ENCODE measurements around the gene TNS1. TPM values are rescaled to one million over a fixed set of nuclear protein-coding genes. Genes with fewer than 3 reads are reported as not detected.

Gene TNS1
- total RNA-seq, 1 experiment from 2014 or later: 1.5 TPM

DNA sequence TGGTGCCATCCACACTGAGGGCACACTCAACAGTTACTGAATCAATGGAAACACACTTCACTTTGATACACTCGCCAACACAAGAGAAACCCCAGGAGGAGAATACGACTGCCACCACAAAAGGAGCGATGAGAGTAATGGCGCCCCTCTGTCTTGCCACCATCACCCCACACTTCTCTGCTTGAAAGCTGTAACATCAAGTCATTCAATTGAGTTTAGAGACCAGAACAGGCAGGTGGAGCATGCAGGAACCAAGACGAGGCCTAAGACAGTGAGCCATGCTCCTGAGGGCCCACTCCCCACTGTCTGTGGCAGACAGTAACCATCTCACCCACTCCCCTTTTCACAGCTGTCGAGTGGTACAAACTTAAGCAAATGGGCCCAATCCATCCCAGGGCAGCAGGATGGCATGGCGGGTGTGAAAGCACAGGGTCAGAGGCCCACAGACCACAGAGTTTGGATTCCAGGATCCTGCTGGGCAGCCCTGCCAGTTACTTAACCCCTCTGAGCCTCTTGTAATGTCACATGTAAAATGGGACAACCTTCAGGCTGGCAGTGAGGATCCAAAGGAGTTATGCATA is 101.9 kb downstream of the TNS1 start:
- Histone ChIP-seq H3K9me2 (replicated peaks; ENCODE audit: low read length) (no peaks in the 10 kb centered on the region), H3K27ac (ENCODE audit: low read length) (no peak overlapping the region), H3K4me1 (ENCODE audit: insufficient read depth, low read length) (no peaks in the 10 kb centered on the region), H3K36me3 (ENCODE audit: low read depth, low read length) (no peaks in the 10 kb centered on the region), H2AFZ (ENCODE audit: low read length) (no peak overlapping the region), H3K27me3 (ENCODE audit: low read length) (peaks cover 57% of the 10 kb centered on the region), H4K20me1 (ENCODE audit: low read length) (no peaks in the 10 kb centered on the region), H3K9ac (ENCODE audit: low read length) (no peak overlapping the region), H3K4me2 (ENCODE audit: low read length) (no peak overlapping the region), H3K9me3 (ENCODE audit: low read length) (no peaks in the 10 kb centered on the region), H3K79me2 (ENCODE audit: low read length) (no peaks in the 10 kb centered on the region), H3F3A (ENCODE audit: low read length, unreplicated experiment) (no peaks in the 10 kb centered on the region), H3K4me3 (ENCODE audit: low read length) (no peak overlapping the region)
- CTCF ChIA-PET: no interaction called here
- TF ChIP-seq EZH2 (IDR thresholded peaks at IDR 0.05; ENCODE audit: low read length, unreplicated experiment) (no peak), EZH2phosphoT487 (IDR thresholded peaks at IDR 0.05; ENCODE audit: borderline replicate concordance, low read length) (no peak)
- TF ChIP-seq, protein P1, sequence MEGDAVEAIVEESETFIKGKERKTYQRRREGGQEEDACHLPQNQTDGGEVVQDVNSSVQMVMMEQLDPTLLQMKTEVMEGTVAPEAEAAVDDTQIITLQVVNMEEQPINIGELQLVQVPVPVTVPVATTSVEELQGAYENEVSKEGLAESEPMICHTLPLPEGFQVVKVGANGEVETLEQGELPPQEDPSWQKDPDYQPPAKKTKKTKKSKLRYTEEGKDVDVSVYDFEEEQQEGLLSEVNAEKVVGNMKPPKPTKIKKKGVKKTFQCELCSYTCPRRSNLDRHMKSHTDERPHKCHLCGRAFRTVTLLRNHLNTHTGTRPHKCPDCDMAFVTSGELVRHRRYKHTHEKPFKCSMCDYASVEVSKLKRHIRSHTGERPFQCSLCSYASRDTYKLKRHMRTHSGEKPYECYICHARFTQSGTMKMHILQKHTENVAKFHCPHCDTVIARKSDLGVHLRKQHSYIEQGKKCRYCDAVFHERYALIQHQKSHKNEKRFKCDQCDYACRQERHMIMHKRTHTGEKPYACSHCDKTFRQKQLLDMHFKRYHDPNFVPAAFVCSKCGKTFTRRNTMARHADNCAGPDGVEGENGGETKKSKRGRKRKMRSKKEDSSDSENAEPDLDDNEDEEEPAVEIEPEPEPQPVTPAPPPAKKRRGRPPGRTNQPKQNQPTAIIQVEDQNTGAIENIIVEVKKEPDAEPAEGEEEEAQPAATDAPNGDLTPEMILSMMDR (conservative IDR thresholded peaks at IDR 0.05; ENCODE audit: low read depth, low read length): no peak
- intact Hi-C loops (cut with micrococcal nuclease): no loop called here
- POLR2A ChIA-PET (ENCODE audit: unreplicated experiment): no interaction called here
- DNase-seq (no peak), ATAC-seq (no peak)
- BruUV-seq (replicated peaks): no TSS peak

DNA sequence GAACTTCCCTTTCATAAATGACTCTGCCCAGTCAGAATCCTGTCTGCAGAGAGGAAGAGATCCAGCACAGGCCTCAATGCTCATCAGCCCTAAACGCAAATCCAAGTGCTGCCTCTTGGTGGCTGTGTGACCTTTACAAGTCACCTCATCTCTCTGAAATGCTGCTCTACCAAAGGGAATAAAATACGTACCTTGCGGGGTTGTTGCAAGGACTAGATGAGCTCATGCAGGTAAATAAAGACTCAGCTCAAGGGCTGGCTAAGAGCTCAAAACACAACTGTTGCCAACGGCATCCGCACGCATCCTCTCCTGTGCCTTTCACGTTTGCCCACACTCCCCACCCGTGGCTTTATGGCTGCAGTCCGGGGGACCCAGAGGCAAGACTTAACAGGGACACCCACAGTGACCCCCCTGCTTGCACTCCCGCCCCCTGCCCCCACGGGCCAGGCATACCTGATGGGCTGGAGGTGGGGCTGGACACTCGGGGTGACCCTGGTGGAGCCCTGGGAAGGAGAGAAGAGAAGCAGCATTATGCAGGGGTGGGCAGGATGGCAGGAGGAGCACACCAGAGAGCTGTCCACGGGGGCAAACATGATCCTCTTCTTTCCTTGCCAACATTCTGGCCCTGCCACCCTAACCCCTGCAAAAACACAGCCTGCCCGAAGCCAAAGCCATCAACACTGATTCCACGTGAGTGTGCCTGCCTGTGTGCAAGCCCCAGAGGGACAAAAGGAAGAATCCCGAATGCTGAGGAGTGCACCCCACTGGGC is 102.6 kb downstream of the TNS1 start:
- no peaks in the 10 kb centered on the region for H3K9me2 ChIP-seq (replicated peaks; ENCODE audit: low read length)
- no peak overlapping the region for H3K4me2 ChIP-seq (ENCODE audit: low read length)
- POLR2A ChIA-PET (ENCODE audit: unreplicated experiment): no interaction called here
- H3K4me1 ChIP-seq (ENCODE audit: insufficient read depth, low read length): no peaks in the 10 kb centered on the region
- no peaks in the 10 kb centered on the region for H4K20me1 ChIP-seq (ENCODE audit: low read length)
- no peak overlapping the region for H3K4me3 ChIP-seq (ENCODE audit: low read length)
- H3K27me3 ChIP-seq (ENCODE audit: low read length): peaks cover 57% of the 10 kb centered on the region
- intact Hi-C loops (cut with micrococcal nuclease): no loop called here
- H3K36me3 ChIP-seq (ENCODE audit: low read depth, low read length): no peaks in the 10 kb centered on the region
- no peaks in the 10 kb centered on the region for H3K79me2 ChIP-seq (ENCODE audit: low read length)
- BruUV-seq (replicated peaks): no TSS peak
- no peak overlapping the region for H3K9ac ChIP-seq (ENCODE audit: low read length)
- DNase-seq (peak; percentile 9), ATAC-seq (no peak)
- no peak overlapping the region for H2AFZ ChIP-seq (ENCODE audit: low read length)
- no peak overlapping the region for H3K27ac ChIP-seq (ENCODE audit: low read length)
- CTCF ChIA-PET: no interaction called here
- no peaks in the 10 kb centered on the region for H3F3A ChIP-seq (ENCODE audit: low read length, unreplicated experiment)
- no peaks in the 10 kb centered on the region for H3K9me3 ChIP-seq (ENCODE audit: low read length)
- TF ChIP-seq, protein P1 (conservative IDR thresholded peaks at IDR 0.05; ENCODE audit: low read depth, low read length): no peak

DNA sequence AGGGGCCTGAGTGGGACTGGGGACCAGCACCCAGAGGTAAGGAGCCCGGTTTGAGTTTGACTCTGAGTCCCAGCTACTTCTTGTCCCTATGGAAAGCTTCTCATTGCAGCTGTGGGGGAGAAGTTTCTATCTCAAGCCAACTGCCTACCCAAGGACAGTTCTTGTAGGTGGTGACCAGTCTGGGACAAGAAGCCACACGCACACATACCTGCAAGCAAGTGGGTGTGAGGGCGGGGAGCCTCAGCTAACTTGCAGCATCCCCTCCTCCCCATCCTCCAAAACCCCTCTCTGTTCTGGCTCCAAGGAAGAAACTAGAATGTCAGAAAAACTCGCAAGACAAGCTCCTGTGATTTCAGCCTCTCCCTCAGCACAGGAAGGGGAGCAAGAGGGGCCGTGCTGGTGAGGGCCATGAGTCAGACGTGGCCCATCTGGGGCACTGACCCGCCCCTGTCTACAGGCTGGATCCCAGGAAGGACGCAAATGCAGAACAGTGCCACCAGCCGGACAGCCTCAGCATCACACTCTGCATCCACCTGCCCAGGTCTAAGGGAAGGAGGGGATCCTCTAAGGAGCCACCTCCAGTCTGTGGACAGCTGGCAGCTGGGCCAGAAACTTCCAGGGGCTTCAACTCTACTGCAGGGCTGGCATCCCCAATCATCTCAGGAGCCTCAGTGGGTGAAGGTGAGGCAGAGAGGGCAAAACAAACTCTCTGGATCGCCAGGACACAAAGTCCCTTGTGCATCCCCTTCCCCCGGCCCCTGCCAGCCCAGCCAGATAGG is 103.4 kb downstream of the TNS1 start:
- no peak overlapping the region for H3K4me2 ChIP-seq (ENCODE audit: low read length)
- H3K79me2 ChIP-seq (ENCODE audit: low read length): no peaks in the 10 kb centered on the region
- POLR2A ChIA-PET (ENCODE audit: unreplicated experiment): no interaction called here
- no peak overlapping the region for H2AFZ ChIP-seq (ENCODE audit: low read length)
- H3K27ac ChIP-seq (ENCODE audit: low read length): no peak overlapping the region
- CTCF ChIA-PET: no interaction called here
- H4K20me1 ChIP-seq (ENCODE audit: low read length): no peaks in the 10 kb centered on the region
- H3K9me3 ChIP-seq (ENCODE audit: low read length): no peaks in the 10 kb centered on the region
- DNase-seq (peak; percentile 68), ATAC-seq (peak; percentile 71)
- no peak overlapping the region for H3K4me3 ChIP-seq (ENCODE audit: low read length)
- H3K27me3 ChIP-seq (ENCODE audit: low read length): peaks cover 57% of the 10 kb centered on the region
- H3K4me1 ChIP-seq (ENCODE audit: insufficient read depth, low read length): no peaks in the 10 kb centered on the region
- H3K9ac ChIP-seq (ENCODE audit: low read length): no peak overlapping the region
- no peaks in the 10 kb centered on the region for H3F3A ChIP-seq (ENCODE audit: low read length, unreplicated experiment)
- TF ChIP-seq, protein P1 (conservative IDR thresholded peaks at IDR 0.05; ENCODE audit: low read depth, low read length): peak; percentile 75
- TF ChIP-seq EZH2phosphoT487 (IDR thresholded peaks at IDR 0.05; ENCODE audit: borderline replicate concordance, low read length): no peak
- no peak for TF ChIP-seq EZH2 (IDR thresholded peaks at IDR 0.05; ENCODE audit: low read length, unreplicated experiment)
- no peaks in the 10 kb centered on the region for H3K36me3 ChIP-seq (ENCODE audit: low read depth, low read length)
- no TSS peak for BruUV-seq (replicated peaks)
- H3K9me2 ChIP-seq (replicated peaks; ENCODE audit: low read length): no peaks in the 10 kb centered on the region
- intact Hi-C loops (cut with micrococcal nuclease): no loop called here
